WTC11 (cell line): ENCODE data around the gene TIMM21. TPM values are rescaled to one million over a fixed set of nuclear protein-coding genes. Genes with fewer than 3 reads are reported as not detected.

ENCODE experiments used
- ATF1 ChIP-seq: sonication (generic); formaldehyde crosslinking; IDR thresholded peaks from 2 replicates; pipeline ENCODE4 v1.8.1; 2023; ENCODE audit warnings: mild to moderate bottlenecking, moderate library complexity, missing genetic modification reagents
- ATF6 ChIP-seq: sonication (generic); formaldehyde crosslinking; IDR thresholded peaks from 2 replicates; pipeline ENCODE4 v1.8.1; 2023; ENCODE audit warnings: mild to moderate bottlenecking, missing genetic modification reagents
- CREB1 ChIP-seq: sonication (generic); formaldehyde crosslinking; IDR thresholded peaks from 2 replicates; pipeline ENCODE4 v1.8.0; 2023; ENCODE audit warnings: mild to moderate bottlenecking, missing genetic modification reagents
- E2F1 ChIP-seq: sonication (generic); formaldehyde crosslinking; IDR thresholded peaks from 2 replicates; pipeline ENCODE4 v1.8.0; 2022; ENCODE audit warnings: mild to moderate bottlenecking, missing genetic modification reagents
- E2F4 ChIP-seq: sonication (generic); formaldehyde crosslinking; IDR thresholded peaks from 2 replicates; pipeline ENCODE4 v1.8.1; 2022; ENCODE audit warnings: low read depth, mild to moderate bottlenecking, moderate library complexity, missing genetic modification reagents, borderline replicate concordance
- ELF4 ChIP-seq: sonication (generic); formaldehyde crosslinking; IDR thresholded peaks from 2 replicates; pipeline ENCODE4 v1.8.1; 2022; ENCODE audit warnings: low read depth, mild to moderate bottlenecking, moderate library complexity, missing genetic modification reagents
- FOXK1 ChIP-seq: sonication (generic); formaldehyde crosslinking; IDR thresholded peaks from 2 replicates; pipeline ENCODE4 v1.8.0; 2022; ENCODE audit warnings: mild to moderate bottlenecking, moderate library complexity, missing genetic modification reagents
- IRF1 ChIP-seq: sonication (generic); formaldehyde crosslinking; IDR thresholded peaks from 2 replicates; pipeline ENCODE4 v1.8.0; 2023; ENCODE audit warnings: missing genetic modification reagents
- KAT7 ChIP-seq: sonication (generic); formaldehyde crosslinking; IDR thresholded peaks from 2 replicates; pipeline ENCODE4 v1.8.1; 2023; ENCODE audit warnings: missing genetic modification reagents, mild to moderate bottlenecking, borderline replicate concordance
- MYBL2 ChIP-seq: sonication (generic); formaldehyde crosslinking; IDR thresholded peaks from 2 replicates; pipeline ENCODE4 v1.8.1; 2023; ENCODE audit warnings: mild to moderate bottlenecking, moderate library complexity, missing genetic modification reagents
- NR2C2 ChIP-seq: sonication (generic); formaldehyde crosslinking; IDR thresholded peaks from 2 replicates; pipeline ENCODE4 v1.8.0; 2022; ENCODE audit warnings: mild to moderate bottlenecking, missing genetic modification reagents
- PRRX2 ChIP-seq: fragments of 250-450 bp; sonication (Bioruptor Pico); IDR thresholded peaks from 2 replicates; pipeline ENCODE4 v1.8.0; 2021; ENCODE audit warnings: mild to moderate bottlenecking
- RORB ChIP-seq: fragments of 250-450 bp; sonication (Bioruptor Pico); IDR thresholded peaks from 2 replicates; pipeline ENCODE4 v1.9.0; 2021; ENCODE audit warnings: mild to moderate bottlenecking
- TEAD1 ChIP-seq: sonication (generic); formaldehyde crosslinking; IDR thresholded peaks from 2 replicates; pipeline ENCODE4 v1.8.0; 2022; ENCODE audit warnings: mild to moderate bottlenecking, missing genetic modification reagents
- TEAD4 ChIP-seq: sonication (generic); formaldehyde crosslinking; IDR thresholded peaks from 2 replicates; pipeline ENCODE4 v1.8.0; 2022; ENCODE audit warnings: mild to moderate bottlenecking, missing genetic modification reagents
- ZBTB21 ChIP-seq: sonication (generic); formaldehyde crosslinking; IDR thresholded peaks from 2 replicates; pipeline ENCODE4 v1.8.1; 2023; ENCODE audit warnings: mild to moderate bottlenecking, missing genetic modification reagents, borderline replicate concordance
- ZNF263 ChIP-seq: sonication (generic); formaldehyde crosslinking; IDR thresholded peaks from 2 replicates; pipeline ENCODE4 v1.8.1; 2022; ENCODE audit warnings: low read depth, mild to moderate bottlenecking, moderate library complexity, missing genetic modification reagents
- ZNF396 ChIP-seq: fragments of 250-450 bp; sonication (Bioruptor Pico); IDR thresholded peaks from 2 replicates; pipeline ENCODE4 v1.8.0; 2021; ENCODE audit warnings: mild to moderate bottlenecking, moderate library complexity, borderline replicate concordance
- ZNF512 ChIP-seq: sonication (generic); formaldehyde crosslinking; IDR thresholded peaks from 2 replicates; pipeline ENCODE4 v1.8.1; 2022; ENCODE audit warnings: missing genetic modification reagents, borderline replicate concordance
- ZNF671 ChIP-seq: fragments of 250-450 bp; sonication (Bioruptor Pico); IDR thresholded peaks from 2 replicates; pipeline ENCODE4 v1.8.0; 2021; ENCODE audit warnings: mild to moderate bottlenecking
- ZSCAN18 ChIP-seq: fragments of 250-450 bp; sonication (Bioruptor Pico); IDR thresholded peaks from 2 replicates; pipeline ENCODE4 v2.1.2; 2022; ENCODE audit warnings: mild to moderate bottlenecking, moderate library complexity
- total RNA-seq: library from RNA; stranded (reverse); gene quantifications from 3 replicates; pipeline ENCODE4 v1.2.3, GENCODE V29; 2021
- TF ChIP-seq, protein P1 (sequence below): sonication (generic); formaldehyde crosslinking; IDR thresholded peaks from 2 replicates; pipeline ENCODE4 v1.8.0; 2022; ENCODE audit warnings: mild to moderate bottlenecking, missing genetic modification reagents
- TF ChIP-seq, protein P2 (sequence below): fragments of 250-450 bp; sonication (Bioruptor Pico); IDR thresholded peaks from 2 replicates; pipeline ENCODE4 v1.9.0; 2021; ENCODE audit warnings: moderate library complexity, mild to moderate bottlenecking, inconsistent platforms, borderline replicate concordance
- TF ChIP-seq, protein P3 (sequence below): sonication (generic); formaldehyde crosslinking; conservative IDR thresholded peaks from 2 replicates; pipeline ENCODE4 v1.8.1; 2023; ENCODE audit warnings: mild to moderate bottlenecking, low read depth, missing genetic modification reagents, moderate library complexity
- TF ChIP-seq, protein P4 (sequence below): sonication (generic); formaldehyde crosslinking; IDR thresholded peaks from 2 replicates; pipeline ENCODE4 v1.8.1; 2022; ENCODE audit warnings: mild to moderate bottlenecking, missing genetic modification reagents, moderate library complexity, borderline replicate concordance

The TIMM21 gene
- total RNA-seq, 1 experiment from 2014 or later = 47.7 TPM

DNA sequence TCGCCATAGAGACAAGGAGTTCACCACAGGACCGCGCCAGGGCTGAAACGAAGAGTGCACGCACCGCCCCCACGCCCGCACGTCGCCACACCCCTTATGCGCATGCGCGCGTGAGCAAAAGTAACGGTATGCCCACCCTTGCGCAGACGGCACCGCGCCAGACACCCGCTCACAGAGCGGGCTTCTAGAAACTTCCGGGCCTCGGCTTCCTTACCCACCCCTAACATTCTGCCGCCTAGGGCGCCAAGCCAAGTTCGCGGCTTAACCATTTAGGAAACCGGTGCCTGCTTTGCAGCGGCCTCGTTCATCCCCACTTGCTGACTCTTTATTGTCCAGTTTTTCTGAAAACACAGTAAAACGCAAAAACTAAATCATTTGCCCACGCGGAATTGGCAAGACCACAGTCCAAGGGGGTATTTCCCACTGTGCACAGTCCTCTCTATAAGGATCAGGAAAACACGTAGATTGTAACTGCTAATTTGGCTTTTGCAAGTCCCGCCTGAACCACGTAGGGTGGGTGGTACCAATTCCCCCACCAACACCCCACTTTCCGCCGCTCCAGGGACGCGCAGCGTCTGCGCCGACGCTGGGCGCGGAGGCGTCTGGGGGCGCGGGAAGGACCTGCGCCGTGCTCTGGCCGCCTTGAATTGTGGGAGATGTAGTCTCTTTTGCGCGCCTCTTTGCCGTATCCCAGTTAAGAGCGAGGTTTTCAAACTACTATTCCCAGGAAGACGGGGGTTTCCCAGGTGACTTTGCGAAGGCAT is at the start of gene TIMM21, which contains the start of gene FBXO15 (continued):
- no peak for TF ChIP-seq E2F4 (CRISPR knock-in tag)
- TF ChIP-seq, protein P1, sequence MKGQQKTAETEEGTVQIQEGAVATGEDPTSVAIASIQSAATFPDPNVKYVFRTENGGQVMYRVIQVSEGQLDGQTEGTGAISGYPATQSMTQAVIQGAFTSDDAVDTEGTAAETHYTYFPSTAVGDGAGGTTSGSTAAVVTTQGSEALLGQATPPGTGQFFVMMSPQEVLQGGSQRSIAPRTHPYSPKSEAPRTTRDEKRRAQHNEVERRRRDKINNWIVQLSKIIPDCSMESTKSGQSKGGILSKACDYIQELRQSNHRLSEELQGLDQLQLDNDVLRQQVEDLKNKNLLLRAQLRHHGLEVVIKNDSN (CRISPR knock-in tag) = 0 out of 2 replicates have a peak, but pooled peaks have one; percentile 5
- TF ChIP-seq ELF4 (CRISPR knock-in tag) = no peak
- TF ChIP-seq ZSCAN18 (CRISPR knock-in tag) = no peak
- TF ChIP-seq, protein P2, sequence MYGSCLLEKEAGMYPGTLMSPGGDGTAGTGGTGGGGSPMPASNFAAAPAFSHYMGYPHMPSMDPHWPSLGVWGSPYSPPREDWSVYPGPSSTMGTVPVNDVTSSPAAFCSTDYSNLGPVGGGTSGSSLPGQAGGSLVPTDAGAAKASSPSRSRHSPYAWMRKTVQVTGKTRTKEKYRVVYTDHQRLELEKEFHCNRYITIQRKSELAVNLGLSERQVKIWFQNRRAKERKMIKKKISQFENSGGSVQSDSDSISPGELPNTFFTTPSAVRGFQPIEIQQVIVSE = no peak
- no peak for TF ChIP-seq ZNF263 (CRISPR knock-in tag)
- TF ChIP-seq MYBL2 (CRISPR knock-in tag) = peak; percentile 85
- TF ChIP-seq KAT7 (CRISPR knock-in tag) = no peak
- no peak for TF ChIP-seq ATF6 (CRISPR knock-in tag)
- TF ChIP-seq, protein P3, sequence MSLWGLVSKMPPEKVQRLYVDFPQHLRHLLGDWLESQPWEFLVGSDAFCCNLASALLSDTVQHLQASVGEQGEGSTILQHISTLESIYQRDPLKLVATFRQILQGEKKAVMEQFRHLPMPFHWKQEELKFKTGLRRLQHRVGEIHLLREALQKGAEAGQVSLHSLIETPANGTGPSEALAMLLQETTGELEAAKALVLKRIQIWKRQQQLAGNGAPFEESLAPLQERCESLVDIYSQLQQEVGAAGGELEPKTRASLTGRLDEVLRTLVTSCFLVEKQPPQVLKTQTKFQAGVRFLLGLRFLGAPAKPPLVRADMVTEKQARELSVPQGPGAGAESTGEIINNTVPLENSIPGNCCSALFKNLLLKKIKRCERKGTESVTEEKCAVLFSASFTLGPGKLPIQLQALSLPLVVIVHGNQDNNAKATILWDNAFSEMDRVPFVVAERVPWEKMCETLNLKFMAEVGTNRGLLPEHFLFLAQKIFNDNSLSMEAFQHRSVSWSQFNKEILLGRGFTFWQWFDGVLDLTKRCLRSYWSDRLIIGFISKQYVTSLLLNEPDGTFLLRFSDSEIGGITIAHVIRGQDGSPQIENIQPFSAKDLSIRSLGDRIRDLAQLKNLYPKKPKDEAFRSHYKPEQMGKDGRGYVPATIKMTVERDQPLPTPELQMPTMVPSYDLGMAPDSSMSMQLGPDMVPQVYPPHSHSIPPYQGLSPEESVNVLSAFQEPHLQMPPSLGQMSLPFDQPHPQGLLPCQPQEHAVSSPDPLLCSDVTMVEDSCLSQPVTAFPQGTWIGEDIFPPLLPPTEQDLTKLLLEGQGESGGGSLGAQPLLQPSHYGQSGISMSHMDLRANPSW (CRISPR knock-in tag) = no peak
- TF ChIP-seq, protein P4, sequence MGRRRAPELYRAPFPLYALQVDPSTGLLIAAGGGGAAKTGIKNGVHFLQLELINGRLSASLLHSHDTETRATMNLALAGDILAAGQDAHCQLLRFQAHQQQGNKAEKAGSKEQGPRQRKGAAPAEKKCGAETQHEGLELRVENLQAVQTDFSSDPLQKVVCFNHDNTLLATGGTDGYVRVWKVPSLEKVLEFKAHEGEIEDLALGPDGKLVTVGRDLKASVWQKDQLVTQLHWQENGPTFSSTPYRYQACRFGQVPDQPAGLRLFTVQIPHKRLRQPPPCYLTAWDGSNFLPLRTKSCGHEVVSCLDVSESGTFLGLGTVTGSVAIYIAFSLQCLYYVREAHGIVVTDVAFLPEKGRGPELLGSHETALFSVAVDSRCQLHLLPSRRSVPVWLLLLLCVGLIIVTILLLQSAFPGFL (CRISPR knock-in tag) = no peak
- no peak for TF ChIP-seq TEAD4 (CRISPR knock-in tag)
- no peak for TF ChIP-seq ZNF671 (CRISPR knock-in tag)
- no peak for TF ChIP-seq PRRX2 (CRISPR knock-in tag)
- TF ChIP-seq ZBTB21 (CRISPR knock-in tag) = no peak
- TF ChIP-seq NR2C2 (CRISPR knock-in tag) = no peak
- TF ChIP-seq ZNF512 (CRISPR knock-in tag) = no peak
- TF ChIP-seq ZNF396 = no peak
- no peak for TF ChIP-seq RORB (CRISPR knock-in tag)
- 0 out of 2 replicates have a peak, but pooled peaks have one; percentile 33 for TF ChIP-seq TEAD1 (CRISPR knock-in tag)
- no peak for TF ChIP-seq E2F1
- peak; percentile 75 for TF ChIP-seq IRF1
- TF ChIP-seq CREB1 = no peak
- TF ChIP-seq FOXK1 (CRISPR knock-in tag) = peak; percentile 79
- TF ChIP-seq ATF1 (CRISPR knock-in tag) = no peak
